ENCODE data around the gene LYPD1. TPM values are rescaled to one million over a fixed set of nuclear protein-coding genes. Genes with fewer than 3 reads are reported as not detected.

Gene LYPD1
- total and polyA plus RNA-seq, 2 of the 4 experiments (the other 2 are of a cell fraction) = 66.1 to 87.6 TPM

DNA sequence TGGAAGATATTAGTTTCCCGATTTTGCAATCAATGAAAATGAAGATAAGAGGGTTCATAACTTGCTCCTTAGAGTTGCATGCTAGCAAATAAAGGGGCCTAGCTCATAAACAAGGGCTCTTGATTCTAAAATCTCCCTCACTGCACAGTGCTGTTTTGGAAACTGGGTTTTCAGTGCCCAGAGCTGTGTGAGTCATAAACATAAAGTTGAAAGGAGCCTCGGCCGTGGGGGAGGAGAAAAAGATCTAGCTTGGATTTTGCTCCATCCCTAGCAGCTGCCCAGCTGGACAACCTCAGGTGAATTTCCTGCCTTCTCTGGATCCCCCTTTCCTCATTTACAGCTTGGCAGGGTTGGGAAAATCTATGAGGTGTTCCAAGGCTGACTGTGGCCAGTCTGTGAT is 42.5 kb downstream of the LYPD1 start:
- ATAC-seq (ENCODE audit: low read depth) = no peak
- no peak overlapping the region for H2BK20ac ChIP-seq (ENCODE audit: low read depth, low read length)
- no peak overlapping the region for H3K18ac ChIP-seq (ENCODE audit: low read depth, low read length)
- H2BK15ac ChIP-seq (ENCODE audit: low read depth, low read length) = no peak overlapping the region
- no peak overlapping the region for H4K91ac ChIP-seq (ENCODE audit: insufficient read depth, low read depth, low read length)
- H3K4me3 ChIP-seq (ENCODE audit: insufficient read depth, low read depth, low read length) = no peak overlapping the region
- no peaks in the 10 kb centered on the region for H3K9me3 ChIP-seq (ENCODE audit: control insufficient read depth, insufficient read depth, low read length)
- no peak overlapping the region for H4K8ac ChIP-seq (ENCODE audit: low read depth in 2 of 2, low read length in 2 of 2)
- no peak overlapping the region for H2AK9ac ChIP-seq (replicated peaks; ENCODE audit: low read depth, low read length, poor library complexity)
- no peak for TF ChIP-seq RFX5 (IDR thresholded peaks at IDR 0.05; ENCODE audit: low read depth, low read length)
- no peak for TF ChIP-seq FOS (IDR thresholded peaks at IDR 0.05; ENCODE audit: low read depth, low read length)
- no peak for TF ChIP-seq MAZ (IDR thresholded peaks at IDR 0.05; ENCODE audit: borderline replicate concordance, low read depth, low read length)
- TF ChIP-seq, protein P1, sequence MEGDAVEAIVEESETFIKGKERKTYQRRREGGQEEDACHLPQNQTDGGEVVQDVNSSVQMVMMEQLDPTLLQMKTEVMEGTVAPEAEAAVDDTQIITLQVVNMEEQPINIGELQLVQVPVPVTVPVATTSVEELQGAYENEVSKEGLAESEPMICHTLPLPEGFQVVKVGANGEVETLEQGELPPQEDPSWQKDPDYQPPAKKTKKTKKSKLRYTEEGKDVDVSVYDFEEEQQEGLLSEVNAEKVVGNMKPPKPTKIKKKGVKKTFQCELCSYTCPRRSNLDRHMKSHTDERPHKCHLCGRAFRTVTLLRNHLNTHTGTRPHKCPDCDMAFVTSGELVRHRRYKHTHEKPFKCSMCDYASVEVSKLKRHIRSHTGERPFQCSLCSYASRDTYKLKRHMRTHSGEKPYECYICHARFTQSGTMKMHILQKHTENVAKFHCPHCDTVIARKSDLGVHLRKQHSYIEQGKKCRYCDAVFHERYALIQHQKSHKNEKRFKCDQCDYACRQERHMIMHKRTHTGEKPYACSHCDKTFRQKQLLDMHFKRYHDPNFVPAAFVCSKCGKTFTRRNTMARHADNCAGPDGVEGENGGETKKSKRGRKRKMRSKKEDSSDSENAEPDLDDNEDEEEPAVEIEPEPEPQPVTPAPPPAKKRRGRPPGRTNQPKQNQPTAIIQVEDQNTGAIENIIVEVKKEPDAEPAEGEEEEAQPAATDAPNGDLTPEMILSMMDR (conservative IDR thresholded peaks at IDR 0.05; ENCODE audit: low read depth, low read length) = no peak
- no peak for TF ChIP-seq CHD1 (IDR thresholded peaks at IDR 0.05; ENCODE audit: low read depth, low read length)
- TF ChIP-seq, protein P2, sequence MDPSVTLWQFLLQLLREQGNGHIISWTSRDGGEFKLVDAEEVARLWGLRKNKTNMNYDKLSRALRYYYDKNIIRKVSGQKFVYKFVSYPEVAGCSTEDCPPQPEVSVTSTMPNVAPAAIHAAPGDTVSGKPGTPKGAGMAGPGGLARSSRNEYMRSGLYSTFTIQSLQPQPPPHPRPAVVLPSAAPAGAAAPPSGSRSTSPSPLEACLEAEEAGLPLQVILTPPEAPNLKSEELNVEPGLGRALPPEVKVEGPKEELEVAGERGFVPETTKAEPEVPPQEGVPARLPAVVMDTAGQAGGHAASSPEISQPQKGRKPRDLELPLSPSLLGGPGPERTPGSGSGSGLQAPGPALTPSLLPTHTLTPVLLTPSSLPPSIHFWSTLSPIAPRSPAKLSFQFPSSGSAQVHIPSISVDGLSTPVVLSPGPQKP (IDR thresholded peaks at IDR 0.05; ENCODE audit: borderline replicate concordance, low read depth, low read length) = no peak
- no peak for TF ChIP-seq SMC3 (IDR thresholded peaks at IDR 0.05; ENCODE audit: low read depth, low read length)
- no peak overlapping the region for H2BK5ac ChIP-seq (ENCODE audit: low read depth, low read length, poor library complexity, severe bottlenecking)
- no peak overlapping the region for H4K5ac ChIP-seq (ENCODE audit: low read depth, low read length)
- POLR2A ChIA-PET (ENCODE audit: unreplicated experiment) = no interaction called here
- no peak overlapping the region for H2BK120ac ChIP-seq (ENCODE audit: low read depth, low read length)
- no peak overlapping the region for H3K14ac ChIP-seq (replicated peaks; ENCODE audit: low read depth, low read length)
- intact Hi-C loops (cut with micrococcal nuclease) (no loop called here), dilution Hi-C loops (cut with HindIII; ENCODE audit: low sequenced_read_pairs, unreplicated experiment) (no loop called here), in situ Hi-C loops (cut with MboI; ENCODE audit: low sequenced_read_pairs) (no loop called here)
- BruUV-seq (replicated peaks) = no TSS peak
- no peaks in the 10 kb centered on the region for H3K27me3 ChIP-seq (ENCODE audit: control insufficient read depth, insufficient read depth, low read length)
- no peak overlapping the region for H3K9ac ChIP-seq (ENCODE audit: low read depth, low read length)
- no peak overlapping the region for H2AFZ ChIP-seq (replicated peaks; ENCODE audit: low read length, poor library complexity)
- H3K4me2 ChIP-seq (ENCODE audit: low read depth, low read length) = no peak overlapping the region
- CTCF ChIA-PET = interaction anchor here (1.5 kb wide), 1 partner anchor 24 kb away, joined by 3 read pairs; no protein-coding TSS in a partner anchor
- no peak overlapping the region for H2AK5ac ChIP-seq (ENCODE audit: low read depth, low read length)
- H3K4ac ChIP-seq (ENCODE audit: low read depth, low read length) = no peak overlapping the region
- H3K79me1 ChIP-seq (ENCODE audit: low read depth in 1 of 2, low read length in 2 of 2) = 0 out of 4 replicates have a peak, but pooled peaks cover 0 to 5% of the 10 kb centered on the region in 2 experiments
- no peak overlapping the region for H3K27ac ChIP-seq (ENCODE audit: insufficient read depth, low read length)
- H3K56ac ChIP-seq (ENCODE audit: extremely low read depth, insufficient read depth, low read length) = no peak overlapping the region
- no CpG with 5 or more reads among the region's 3 CpGs for WGBS, 2 experiments (ENCODE audit: extremely low coverage in 2 of 2, insufficient read length in 1 of 2)
- no peak for DNase-seq
- H3K4me1 ChIP-seq (ENCODE audit: control insufficient read depth, insufficient read depth, low read length) = peaks cover 6% of the 10 kb centered on the region; the same call in 1 of the 2 replicates
- peaks cover 5% of the 10 kb centered on the region for H3K9me1 ChIP-seq (ENCODE audit: insufficient read depth, low read length)
- no peaks in the 10 kb centered on the region for H3K36me3 ChIP-seq (ENCODE audit: control insufficient read depth, insufficient read depth, low read length)
- no peak overlapping the region for H3K23ac ChIP-seq (ENCODE audit: low read depth, low read length)
- no peaks in the 10 kb centered on the region for H4K20me1 ChIP-seq (ENCODE audit: insufficient read depth, low read length)

All from IMR-90 (cell line).